Stimulated activated memory B cell treated with anti-CD40 and anti-IgM and Interleukin-4, amounts not matched to agents 10 μg/mL and 1 μg/mL and 100 μg/mL, for 72 hours (primary cell): ENCODE data around the gene KCNK15.

ENCODE experiments used
- ATAC-seq: fragments of 150-1000 bp; cut with Tn5 transposase; 2 replicates; pipeline ENCODE4 v1.10.0; 2021
- H3K27ac Mint-ChIP-seq: one replicate; pipeline ENCODE4 v1.8.0; 2022; ENCODE audit warnings: mild to moderate bottlenecking, mixed read lengths
- H3K27me3 Mint-ChIP-seq: one replicate; pipeline ENCODE4 v1.8.0; 2022; ENCODE audit warnings: mixed read lengths
- H3K36me3 Mint-ChIP-seq: one replicate; pipeline ENCODE4 v1.8.0; 2022; ENCODE audit warnings: mixed read lengths
- H3K4me1 Mint-ChIP-seq: one replicate; pipeline ENCODE4 v1.8.0; 2022; ENCODE audit warnings: mixed read lengths
- H3K4me3 Mint-ChIP-seq: one replicate; pipeline ENCODE4 v1.8.0; 2022; ENCODE audit warnings: mild to moderate bottlenecking, moderate library complexity, mixed read lengths
- H3K9me3 Mint-ChIP-seq: one replicate; pipeline ENCODE4 v1.8.0; 2022; ENCODE audit warnings: mixed read lengths

The KCNK15 gene

DNA sequence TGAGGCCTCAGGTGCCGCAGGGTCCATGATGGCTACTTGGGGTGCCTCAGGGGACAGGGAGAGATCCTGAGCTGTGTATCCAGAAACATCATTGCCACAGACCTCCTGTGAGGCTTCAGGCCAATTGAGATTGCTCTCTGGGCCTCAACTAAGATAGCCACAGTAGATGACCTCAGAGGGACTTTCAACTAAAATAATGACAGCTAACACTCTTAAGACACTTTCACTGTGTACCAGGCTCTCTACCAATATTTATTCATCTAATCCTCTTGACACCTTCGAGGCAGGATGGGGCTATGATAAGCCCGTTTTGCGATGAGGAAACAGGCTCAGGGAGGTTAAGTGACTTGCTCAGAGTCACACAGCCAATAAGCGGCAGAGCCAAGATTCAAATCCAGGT lies 54.0 kb downstream of the KCNK15 start:
- Mint-ChIP-seq H3K4me1 (no peaks in the 10 kb centered on the region), H3K4me3 (no peak overlapping the region), H3K36me3 (no peaks in the 10 kb centered on the region), H3K9me3 (no peaks in the 10 kb centered on the region), H3K27ac (no peak overlapping the region), H3K27me3 (peaks cover 24% of the 10 kb centered on the region)
- ATAC-seq: no peak

DNA sequence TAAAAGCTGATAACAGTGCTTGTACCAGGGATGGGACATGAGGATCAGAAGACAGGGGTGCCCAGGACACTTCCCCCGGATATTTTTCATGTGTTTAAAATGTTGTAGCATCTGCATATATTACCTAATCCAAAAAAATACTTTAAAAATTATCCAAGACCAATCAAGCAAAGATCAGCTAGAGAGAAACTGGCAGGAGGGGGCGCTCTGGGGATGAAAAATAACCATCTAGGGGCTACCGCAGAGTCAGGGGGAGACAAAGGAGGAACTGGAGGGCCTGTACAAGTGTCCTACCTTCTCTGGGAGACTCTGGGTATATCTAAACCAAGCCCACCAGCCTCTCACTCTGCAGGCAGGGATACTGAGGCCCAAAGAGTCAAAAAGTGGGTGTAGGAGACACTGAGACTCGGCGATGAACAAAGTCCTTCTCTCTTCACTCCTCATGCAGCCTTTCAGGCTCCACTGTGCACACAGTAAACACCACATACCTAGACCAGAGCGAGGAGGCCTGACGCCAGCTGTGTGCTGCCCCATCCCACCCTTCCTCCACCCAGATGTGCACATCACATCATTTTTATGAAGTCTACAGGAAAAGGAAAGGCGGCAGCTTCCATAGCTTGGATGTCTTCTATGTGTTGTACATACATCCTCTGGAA lies 54.9 kb downstream of the KCNK15 start:
- H3K4me3 Mint-ChIP-seq: no peak overlapping the region
- no peaks in the 10 kb centered on the region for H3K9me3 Mint-ChIP-seq
- no peaks in the 10 kb centered on the region for H3K36me3 Mint-ChIP-seq
- no peak for ATAC-seq
- H3K27me3 Mint-ChIP-seq: peaks cover 18% of the 10 kb centered on the region
- H3K27ac Mint-ChIP-seq: no peak overlapping the region
- H3K4me1 Mint-ChIP-seq: no peaks in the 10 kb centered on the region
